A204.1 (cell line): ENCODE results near the gene ZNF836.
"Not testable (repeated sequence)": the region's sequence is repeated elsewhere in the genome, so short reads cannot be mapped to it uniquely, and the experiment has no call there.

Source experiments
- FAIRE-seq: peaks from 2 replicates; lab custom pipeline; 2012; peaks lifted over from hg19 to GRCh38; lab: Jason Lieb, UNC

The ZNF836 gene

GRCh38 chr19:52171321-52172169 lies at the start of gene ZNF836:
ZNF836 (minus strand) TSS chr19:52171621; CDS start chr19:52168072, 3,549 bp downstream.
- FAIRE-seq = no peak

GRCh38 chr19:52221031-52221430 lies 49.6 kb upstream of the ZNF836 start:
- FAIRE-seq = no peak

- FAIRE-seq = no peak
Observed at GRCh38 chr19:52219611-52220010, 48.2 kb upstream of the ZNF836 start.

GRCh38 chr19:52217576-52217975 lies 46.2 kb upstream of the ZNF836 start:
- FAIRE-seq = no peak

GRCh38 chr19:52216401-52216800 lies 45.0 kb upstream of the ZNF836 start:
- FAIRE-seq = no peak

GRCh38 chr19:52214241-52214640 lies 42.8 kb upstream of the ZNF836 start:
- FAIRE-seq = no peak

GRCh38 chr19:52212572-52213255 lies 41.3 kb upstream of the ZNF836 start:
- FAIRE-seq = no peak

GRCh38 chr19:52211926-52212571 lies 40.6 kb upstream of the ZNF836 start:
- FAIRE-seq = no peak

GRCh38 chr19:52211203-52211602 lies 39.8 kb upstream of the ZNF836 start:
- FAIRE-seq = no peak

- no peak for FAIRE-seq
Observed at GRCh38 chr19:52206481-52206880, 35.1 kb upstream of the ZNF836 start.

GRCh38 chr19:52200755-52201391 lies 29.5 kb upstream of the ZNF836 start:
- FAIRE-seq = not testable (repeated sequence)

- FAIRE-seq = no peak
Observed at GRCh38 chr19:52200044-52200443, 28.6 kb upstream of the ZNF836 start.

- no peak for FAIRE-seq
Observed at GRCh38 chr19:52198678-52199077, 27.3 kb upstream of the ZNF836 start.

- FAIRE-seq = no peak
Observed at GRCh38 chr19:52197964-52198363, 26.5 kb upstream of the ZNF836 start.

GRCh38 chr19:52196256-52196967 lies 25.0 kb upstream of the ZNF836 start:
- no peak for FAIRE-seq

GRCh38 chr19:52191951-52192350 lies 20.5 kb upstream of the ZNF836 start:
- no peak for FAIRE-seq

GRCh38 chr19:52191389-52191788 lies 20.0 kb upstream of the ZNF836 start:
- FAIRE-seq = no peak

GRCh38 chr19:52190487-52191293 lies 19.3 kb upstream of the ZNF836 start:
- no peak for FAIRE-seq

- peak; percentile 100 for FAIRE-seq
Observed at GRCh38 chr19:52189735-52190486, 18.5 kb upstream of the ZNF836 start, which contains the start of gene PPP2R1A. PPP2R1A (plus strand) TSS chr19:52190052; CDS start chr19:52190097, 45 bp downstream.
